ENCODE data around the gene HTRA2.

HTRA2 gene

GRCh38 chr2:74528600-74529356, 955 bp upstream of the HTRA2 start:
- in situ Hi-C loops (cut with HindIII; ENCODE audit: low pct_unique_long_range_greater_than_20kb, low sequenced_read_pairs): no loop called here

GRCh38 chr2:74530239-74531187, 780 bp downstream of the HTRA2 start:
- no peak for DNase-seq (ENCODE audit: low read depth in 1 of 2, low spot score in 1 of 2)
- in situ Hi-C loops (cut with HindIII; ENCODE audit: low pct_unique_long_range_greater_than_20kb, low sequenced_read_pairs): no loop called here
- TF ChIP-seq JUND (IDR thresholded peaks at IDR 0.05; ENCODE audit: low read depth): no peak

More at GRCh38 chr2:74528600-74529356, 955 bp upstream of the HTRA2 start:
- no peak for TF ChIP-seq JUND (IDR thresholded peaks at IDR 0.05; ENCODE audit: low read depth)
- DNase-seq (ENCODE audit: low read depth in 1 of 2, low spot score in 1 of 2): no peak

GRCh38 chr2:74531666-74532065, 1.9 kb downstream of the HTRA2 start:
- DNase-seq (ENCODE audit: low read depth in 1 of 2, low spot score in 1 of 2): no peak
- in situ Hi-C loops (cut with HindIII; ENCODE audit: low pct_unique_long_range_greater_than_20kb, low sequenced_read_pairs): no loop called here
- TF ChIP-seq JUND (IDR thresholded peaks at IDR 0.05; ENCODE audit: low read depth): no peak

- TF ChIP-seq JUND (IDR thresholded peaks at IDR 0.05; ENCODE audit: low read depth): no peak
- peak; percentile 45 to 65 for DNase-seq (ENCODE audit: low read depth in 1 of 2, low spot score in 1 of 2)
- in situ Hi-C loops (cut with HindIII; ENCODE audit: low pct_unique_long_range_greater_than_20kb, low sequenced_read_pairs): no loop called here
Observed at GRCh38 chr2:74532222-74532621, 2.5 kb downstream of the HTRA2 start.

- TF ChIP-seq JUND (IDR thresholded peaks at IDR 0.05; ENCODE audit: low read depth): no peak
- DNase-seq (ENCODE audit: low read depth in 1 of 2, low spot score in 1 of 2): no peak
- in situ Hi-C loops (cut with HindIII; ENCODE audit: low pct_unique_long_range_greater_than_20kb, low sequenced_read_pairs): no loop called here
Observed at GRCh38 chr2:74533464-74533863, 3.7 kb downstream of the HTRA2 start.

- no peak for DNase-seq (ENCODE audit: low read depth in 1 of 2, low spot score in 1 of 2)
- no peak for TF ChIP-seq JUND (IDR thresholded peaks at IDR 0.05; ENCODE audit: low read depth)
- in situ Hi-C loops (cut with HindIII; ENCODE audit: low pct_unique_long_range_greater_than_20kb, low sequenced_read_pairs): no loop called here
Observed at GRCh38 chr2:74534411-74534810, 4.7 kb downstream of the HTRA2 start.

GRCh38 chr2:74535440-74535965, 5.8 kb downstream of the HTRA2 start:
- TF ChIP-seq JUND (IDR thresholded peaks at IDR 0.05; ENCODE audit: low read depth): no peak
- in situ Hi-C loops (cut with HindIII; ENCODE audit: low pct_unique_long_range_greater_than_20kb, low sequenced_read_pairs): no loop called here
- DNase-seq (ENCODE audit: low read depth in 1 of 2, low spot score in 1 of 2): no peak

- no peak for DNase-seq (ENCODE audit: low read depth in 1 of 2, low spot score in 1 of 2)
- no peak for TF ChIP-seq JUND (IDR thresholded peaks at IDR 0.05; ENCODE audit: low read depth)
- in situ Hi-C loops (cut with HindIII; ENCODE audit: low pct_unique_long_range_greater_than_20kb, low sequenced_read_pairs): no loop called here
Observed at GRCh38 chr2:74536166-74536950, 6.6 kb downstream of the HTRA2 start.

- in situ Hi-C loops (cut with HindIII; ENCODE audit: low pct_unique_long_range_greater_than_20kb, low sequenced_read_pairs): no loop called here
- DNase-seq (ENCODE audit: low read depth in 1 of 2, low spot score in 1 of 2): no peak
- TF ChIP-seq JUND (IDR thresholded peaks at IDR 0.05; ENCODE audit: low read depth): no peak
Observed at GRCh38 chr2:74537140-74537539, 7.4 kb downstream of the HTRA2 start.

GRCh38 chr2:74538881-74539339, 9.2 kb downstream of the HTRA2 start:
- no peak for TF ChIP-seq JUND (IDR thresholded peaks at IDR 0.05; ENCODE audit: low read depth)
- no peak for DNase-seq (ENCODE audit: low read depth in 1 of 2, low spot score in 1 of 2)
- in situ Hi-C loops (cut with HindIII; ENCODE audit: low pct_unique_long_range_greater_than_20kb, low sequenced_read_pairs): no loop called here

- TF ChIP-seq JUND (IDR thresholded peaks at IDR 0.05; ENCODE audit: low read depth): no peak
- DNase-seq (ENCODE audit: low read depth in 1 of 2, low spot score in 1 of 2): no peak
- in situ Hi-C loops (cut with HindIII; ENCODE audit: low pct_unique_long_range_greater_than_20kb, low sequenced_read_pairs): no loop called here
Observed at GRCh38 chr2:74540291-74540690, 10.6 kb downstream of the HTRA2 start.

GRCh38 chr2:74542978-74543377, 13.2 kb downstream of the HTRA2 start:
- TF ChIP-seq JUND (IDR thresholded peaks at IDR 0.05; ENCODE audit: low read depth): no peak
- in situ Hi-C loops (cut with HindIII; ENCODE audit: low pct_unique_long_range_greater_than_20kb, low sequenced_read_pairs): no loop called here

More at GRCh38 chr2:74542978-74543377, 13.2 kb downstream of the HTRA2 start:
- no peak for DNase-seq (ENCODE audit: low read depth in 1 of 2, low spot score in 1 of 2)
